Keratinocyte (primary cell): ENCODE results near the gene CPEB4. TPM values are rescaled to one million over a fixed set of nuclear protein-coding genes. Genes with fewer than 3 reads are reported as not detected.

Source experiments
- DNase-seq: peaks from one replicate; pipeline ENCODE4 v3.0.0-alpha.2; 2011; ENCODE audit warnings: low read depth, missing footprints, low spot score
- FAIRE-seq: peaks from 2 replicates; lab custom pipeline; 2011; peaks lifted over from hg19 to GRCh38; lab: Jason Lieb, UNC
- H2AFZ ChIP-seq: 2 replicates; pipeline ENCODE4 v1.6.0; 2012; ENCODE audit warnings: low read length, control low read depth, inconsistent platforms; ENCODE audit not compliant: control insufficient read depth
- H3K27ac ChIP-seq: 2 replicates; pipeline ENCODE4 v1.5.1; 2011; ENCODE audit warnings: low read length; ENCODE audit not compliant: control insufficient read depth, insufficient read depth
- H3K27me3 ChIP-seq: 3 replicates; pipeline ENCODE4 v1.6.0; 2011; ENCODE audit warnings: low read length; ENCODE audit not compliant: control insufficient read depth, insufficient read depth; ENCODE audit errors: extremely low read depth
- H3K36me3 ChIP-seq, 2 experiments: 2 replicates in 1 of 2; 3 replicates in 1 of 2; pipeline ENCODE4 v1.5.1; 2011; ENCODE audit warnings: low read length in 2 of 2, mild to moderate bottlenecking in 1 of 2; ENCODE audit not compliant: control insufficient read depth in 2 of 2, insufficient read depth in 2 of 2; ENCODE audit errors: extremely low read depth in 1 of 2
- H3K4me1 ChIP-seq: 3 replicates; pipeline ENCODE4 v1.5.1; 2011; ENCODE audit warnings: low read length; ENCODE audit not compliant: control insufficient read depth, insufficient read depth; ENCODE audit errors: extremely low read depth
- H3K4me2 ChIP-seq: 3 replicates; pipeline ENCODE4 v1.6.0; 2011; ENCODE audit warnings: low read depth, low read length; ENCODE audit not compliant: control insufficient read depth, insufficient read depth; ENCODE audit errors: extremely low read depth
- H3K4me3 ChIP-seq, 3 experiments: fragments of 200-600 bp in 1 of 3; sonication (generic) in 1 of 3; 2 replicates in 2 of 3; 3 replicates in 1 of 3; pipeline ENCODE4 v1.5.1; 2011 to 2016; ENCODE audit warnings: low read length in 3 of 3, mild to moderate bottlenecking in 3 of 3, control low read depth in 2 of 3, inconsistent platforms in 1 of 3, low read depth in 1 of 3, mixed read lengths in 1 of 3, mixed run types in 1 of 3, moderate library complexity in 1 of 3; ENCODE audit not compliant: control insufficient read depth in 2 of 3, insufficient read depth in 2 of 3; ENCODE audit errors: extremely low read depth in 1 of 3
- H3K79me2 ChIP-seq: 2 replicates; pipeline ENCODE4 v1.6.0; 2012; ENCODE audit warnings: low read length; ENCODE audit not compliant: control insufficient read depth, insufficient read depth
- H3K9ac ChIP-seq: 3 replicates; pipeline ENCODE4 v1.6.0; 2011; ENCODE audit warnings: low read length; ENCODE audit not compliant: control insufficient read depth, insufficient read depth; ENCODE audit errors: extremely low read depth
- H3K9me1 ChIP-seq: 3 replicates; pipeline ENCODE4 v1.6.0; 2011; ENCODE audit warnings: low read length; ENCODE audit not compliant: control insufficient read depth, insufficient read depth; ENCODE audit errors: extremely low read depth
- H3K9me3 ChIP-seq: 2 replicates; pipeline ENCODE4 v1.5.1; 2012; ENCODE audit warnings: low read depth, low read length; ENCODE audit not compliant: control insufficient read depth
- H4K20me1 ChIP-seq: 3 replicates; pipeline ENCODE4 v1.6.0; 2011; ENCODE audit warnings: low read length; ENCODE audit not compliant: control insufficient read depth, insufficient read depth; ENCODE audit errors: extremely low read depth
- CTCF ChIP-seq, 3 experiments: IDR thresholded peaks in 1 of 3; conservative IDR thresholded peaks in 1 of 3; optimal IDR thresholded peaks in 1 of 3; 2 replicates in 2 of 3; 3 replicates in 1 of 3; pipeline versions ENCODE3 to v1.5.1; 2011; ENCODE audit warnings: low read length in 3 of 3, mild to moderate bottlenecking in 3 of 3, moderate library complexity in 2 of 3, control low read depth in 1 of 3, inconsistent platforms in 1 of 3; ENCODE audit not compliant: insufficient read depth in 2 of 3; ENCODE audit errors: extremely low read depth in 1 of 3
- EZH2 ChIP-seq: IDR thresholded peaks from one replicate; pipeline ENCODE4 v1.6.1; 2012; ENCODE audit warnings: inconsistent platforms, mild to moderate bottlenecking, low read length, moderate library complexity
- dilution Hi-C: fragments of 300-500 bp; cut with MboI; formaldehyde crosslinking; loops from one replicate; pipeline ENCODE4 v1.7.0; 2020; ENCODE audit warnings: low sequenced_read_pairs; ENCODE audit not compliant: extremely low pct_ligation_motif_present
- polyA plus RNA-seq, 5 experiments: library from polyadenylated mRNA; depleted of rRNA in 3 of 5; stranded (reverse) in 3 of 5; stranded (forward) in 1 of 5; unstranded in 1 of 5; fragments of >200 nt; gene quantifications; 1 replicate in 1 of 5; 2 replicates in 3 of 5; 3 replicates in 1 of 5; pipeline versions ENCODE4 v1.2.1 to v1.2.3, GENCODE V29; 2011 to 2012; ENCODE audit warnings: missing spikeins in 2 of 5, low read depth in 1 of 5, low replicate concordance in 1 of 5

The CPEB4 gene
- polyA plus RNA-seq, 1 donor (not counting 4 experiments of a cell fraction or from before 2014, with no cell fraction given): 13.8 TPM

GRCh38 chr5:173923218-173924095, 35.3 kb downstream of the CPEB4 start:
- Histone ChIP-seq H4K20me1 (no peaks in the 10 kb centered on the region), H3K4me2 (no peak overlapping the region), H3K27ac (no peak overlapping the region), H3K27me3 (no peaks in the 10 kb centered on the region), H3K4me3 (no peak overlapping the region), H2AFZ (no peak overlapping the region), H3K9me1 (peaks cover 2% of the 10 kb centered on the region), H3K9me3 (no peaks in the 10 kb centered on the region), H3K4me1 (peaks cover 24% of the 10 kb centered on the region), H3K9ac (no peak overlapping the region), H3K79me2 (peaks cover 2% of the 10 kb centered on the region), H3K36me3 (peaks cover 1 to 3% of the 10 kb centered on the region in 2 experiments)
- no peak for DNase-seq
- FAIRE-seq: no peak
- dilution Hi-C loops: no loop called here
- no peak for TF ChIP-seq CTCF (optimal IDR thresholded peaks at IDR 0.05 in 1 of 3, IDR thresholded peaks at IDR 0.05 in 1 of 3, conservative IDR thresholded peaks at IDR 0.05 in 1 of 3; ENCODE audit: extremely low read depth in 1 of 3, insufficient read depth in 2 of 3, low read length in 3 of 3)
- TF ChIP-seq EZH2: no peak

GRCh38 chr5:173924899-173925298, 36.8 kb downstream of the CPEB4 start:
- Histone ChIP-seq H4K20me1 (no peaks in the 10 kb centered on the region), H3K9me1 (peaks cover 2% of the 10 kb centered on the region), H3K27me3 (no peaks in the 10 kb centered on the region), H3K9ac (no peak overlapping the region), H3K27ac (no peak overlapping the region), H3K4me2 (no peak overlapping the region), H3K79me2 (peaks cover 2% of the 10 kb centered on the region), H3K4me1 (peaks cover 12% of the 10 kb centered on the region), H2AFZ (no peak overlapping the region), H3K4me3 (no peak overlapping the region), H3K36me3 (peaks cover 1 to 3% of the 10 kb centered on the region in 2 experiments), H3K9me3 (no peaks in the 10 kb centered on the region)
- no peak for FAIRE-seq
- dilution Hi-C loops: no loop called here
- TF ChIP-seq CTCF (optimal IDR thresholded peaks at IDR 0.05 in 1 of 3, IDR thresholded peaks at IDR 0.05 in 1 of 3, conservative IDR thresholded peaks at IDR 0.05 in 1 of 3; ENCODE audit: extremely low read depth in 1 of 3, insufficient read depth in 2 of 3, low read length in 3 of 3) (no peak), EZH2 (no peak)
- no peak for DNase-seq
